NK-92 (cell line): Measurements from ENCODE around the gene DNASE2B.
"Not testable (repeated sequence)": the region's sequence is repeated elsewhere in the genome, so short reads cannot be mapped to it uniquely, and the experiment has no call there.

ENCODE experiments used
- DNase-seq: peaks from one replicate; lab custom pipeline; 2025; ENCODE audit not compliant: unreplicated experiment; lab: John Stamatoyannopoulos, UW

The DNASE2B gene

DNA sequence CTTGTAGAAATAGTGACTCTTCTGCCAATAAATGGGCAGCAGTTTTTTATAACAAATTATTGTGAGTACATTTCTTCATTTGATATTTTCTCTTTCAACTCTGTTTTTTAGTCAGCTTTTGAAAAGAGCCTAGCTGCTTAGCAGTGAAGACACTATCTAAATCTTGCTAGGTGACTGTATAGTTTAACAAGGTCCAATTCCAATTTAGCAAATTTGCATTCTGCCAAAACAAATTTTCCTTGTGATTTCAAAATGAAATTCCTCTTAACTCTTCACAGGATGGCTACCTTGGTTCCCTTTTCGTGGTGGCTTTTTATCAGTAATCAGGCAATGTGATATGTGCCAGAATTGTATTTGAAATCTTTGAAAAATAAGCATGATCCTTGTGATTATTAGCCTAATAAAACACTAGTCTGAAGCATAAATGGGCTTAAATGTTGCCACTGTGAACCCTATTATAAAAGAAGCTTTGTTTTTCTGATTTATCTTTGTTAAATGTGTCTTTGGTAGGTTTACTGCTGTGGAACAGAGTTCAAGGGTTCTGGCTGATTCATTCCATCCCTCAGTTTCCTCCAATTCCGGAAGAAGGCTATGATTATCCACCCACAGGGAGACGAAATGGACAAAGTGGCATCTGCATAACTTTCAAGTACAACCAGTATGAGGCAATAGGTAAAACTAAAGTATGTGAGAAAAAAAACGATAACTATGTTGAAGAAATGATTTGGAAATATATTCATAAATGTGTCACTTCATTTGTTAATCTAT is 12.2 kb downstream of the DNASE2B start:
- DNase-seq: no peak

DNA sequence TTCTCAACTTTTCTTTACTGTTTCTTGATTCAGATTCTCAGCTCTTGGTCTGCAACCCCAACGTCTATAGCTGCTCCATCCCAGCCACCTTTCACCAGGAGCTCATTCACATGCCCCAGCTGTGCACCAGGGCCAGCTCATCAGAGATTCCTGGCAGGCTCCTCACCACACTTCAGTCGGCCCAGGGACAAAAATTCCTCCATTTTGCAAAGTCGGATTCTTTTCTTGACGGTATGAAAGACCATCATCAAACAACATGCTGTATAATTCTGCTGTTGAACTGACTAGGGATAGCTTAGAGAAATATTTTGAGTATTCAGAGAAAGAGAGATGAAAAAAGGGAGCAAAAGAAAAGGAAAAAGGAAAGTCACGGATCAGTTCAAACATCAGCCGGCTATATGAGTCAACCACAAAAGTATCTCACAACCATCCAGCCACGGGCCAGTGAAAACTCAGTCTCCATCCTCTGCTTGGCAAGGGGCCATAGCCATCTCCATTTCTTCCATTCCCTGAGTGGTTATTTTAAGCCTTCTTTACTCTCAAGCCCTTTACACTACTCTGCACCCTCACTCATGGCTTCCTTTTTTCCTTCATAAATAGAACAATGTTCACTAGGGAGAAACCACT is 14.1 kb downstream of the DNASE2B start:
- DNase-seq: no peak

DNA sequence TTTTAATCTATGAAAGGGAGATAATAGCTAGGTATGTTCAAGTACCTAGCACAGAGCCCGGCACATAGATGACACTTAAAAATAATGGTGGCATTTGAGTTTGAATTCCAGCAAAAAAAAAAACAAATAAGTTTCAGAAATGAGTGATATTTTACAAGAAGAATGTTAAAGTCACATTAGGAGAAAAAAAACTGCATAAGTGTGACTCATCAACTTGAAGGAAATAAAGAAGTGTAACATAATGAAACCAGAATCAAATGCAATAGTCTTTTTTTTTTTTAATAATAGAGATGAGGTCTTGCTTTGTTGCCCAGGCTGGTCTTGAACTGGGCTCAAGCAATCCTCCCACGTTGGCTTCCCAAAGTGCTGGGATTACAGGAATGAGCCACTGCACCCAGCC is 17.1 kb downstream of the DNASE2B start:
- DNase-seq: no peak

DNA sequence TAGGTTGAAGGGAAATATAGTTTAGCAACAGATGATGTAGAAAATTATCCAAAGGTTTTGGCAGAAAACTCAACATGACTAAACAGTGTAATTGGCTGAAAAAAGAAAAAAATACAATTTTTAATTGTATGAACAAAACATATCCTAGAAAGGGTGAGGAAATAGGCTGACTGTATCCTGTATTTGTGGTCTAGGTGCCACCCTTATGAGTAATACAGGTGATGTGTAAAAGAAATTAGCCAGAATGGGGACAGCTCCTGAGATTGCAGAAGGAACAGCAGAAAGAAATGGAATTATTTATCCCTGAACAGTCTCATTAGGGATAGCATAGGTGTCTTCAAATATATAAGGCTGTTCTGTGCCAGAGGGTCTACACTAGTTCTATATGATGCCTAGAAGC is 24.6 kb downstream of the DNASE2B start:
- DNase-seq: no peak

DNA sequence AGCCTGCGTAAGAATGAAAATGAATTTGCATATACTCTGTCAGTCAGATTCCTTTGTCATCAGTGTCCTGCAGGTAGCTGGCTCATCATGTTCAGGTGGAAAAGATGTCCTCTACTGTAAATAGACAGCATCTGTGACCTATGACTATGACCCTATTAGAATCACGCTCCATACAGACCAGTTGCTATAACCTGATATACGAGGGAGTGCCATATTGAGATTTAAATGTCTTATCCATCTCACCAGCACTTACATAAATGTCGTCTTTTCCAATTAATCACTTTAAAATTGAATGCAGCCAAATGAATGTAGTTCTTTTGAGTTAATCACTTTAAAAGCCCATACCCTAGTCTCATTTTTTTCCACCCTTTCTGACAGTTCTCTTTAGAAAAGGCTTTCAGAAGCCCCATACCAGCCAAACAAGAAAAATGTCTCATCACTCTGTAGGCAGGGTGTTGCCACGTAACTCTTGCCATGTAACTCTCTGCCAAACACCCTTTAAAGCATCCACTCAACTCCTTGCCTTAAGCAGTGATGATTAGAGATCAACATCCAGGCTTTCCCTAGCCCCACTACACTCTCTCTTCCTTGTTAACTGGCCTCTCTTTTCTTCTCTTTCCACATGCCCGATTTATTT is 26.3 kb downstream of the DNASE2B start:
- DNase-seq: no peak

DNA sequence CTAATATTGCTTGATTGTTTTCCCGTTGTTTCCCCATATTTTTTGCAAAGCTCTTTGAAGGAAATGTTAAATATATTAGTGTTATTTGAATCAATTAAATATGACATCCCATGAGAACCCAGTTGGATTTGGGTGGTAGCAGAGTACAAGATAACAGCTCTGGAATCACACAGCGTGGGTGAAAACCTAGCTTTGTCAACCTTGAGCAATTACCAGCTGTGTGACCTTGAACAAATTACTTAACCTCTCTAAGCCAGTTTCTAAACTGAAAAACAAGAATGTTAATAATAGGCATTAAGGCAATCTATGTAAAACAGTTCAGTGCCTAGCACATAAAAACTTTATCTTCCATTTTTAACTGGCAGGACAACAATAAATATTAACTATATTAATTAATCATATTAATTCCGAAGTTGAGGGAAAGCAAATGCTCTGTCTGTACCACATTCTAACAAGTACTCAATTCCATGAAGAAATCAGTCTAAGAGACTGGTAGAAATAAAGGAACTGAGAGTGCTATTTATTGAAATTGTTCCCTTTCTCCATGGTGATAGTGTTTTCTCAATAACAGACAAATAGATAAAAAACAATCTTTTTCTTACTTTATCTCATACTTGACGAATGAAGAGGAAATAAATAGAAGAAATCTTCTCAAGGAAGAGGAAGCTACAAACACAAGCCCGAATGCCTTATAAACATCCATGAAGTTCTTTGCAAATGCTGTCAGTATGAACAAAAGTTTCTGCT is 27.0 kb downstream of the DNASE2B start:
- DNase-seq: no peak

DNA sequence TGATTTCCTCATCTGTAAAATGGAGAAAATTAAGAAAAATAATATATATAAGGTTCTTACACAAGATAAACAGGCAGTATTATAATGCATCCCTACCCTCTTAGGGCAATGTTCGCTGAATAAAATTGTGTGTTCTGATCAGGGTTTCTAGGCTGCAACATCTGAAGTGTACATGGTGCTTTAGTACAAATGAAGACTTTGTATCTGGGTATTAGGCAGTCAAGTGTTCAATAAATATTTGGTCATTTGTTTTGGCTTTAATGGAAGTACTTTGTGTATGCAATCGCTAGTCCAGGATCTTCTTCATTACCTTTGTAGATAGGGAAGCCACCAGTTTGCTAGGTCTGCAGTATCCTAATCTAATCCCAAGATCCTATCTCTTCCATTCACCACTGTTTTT is 28.1 kb downstream of the DNASE2B start:
- DNase-seq: no peak

DNA sequence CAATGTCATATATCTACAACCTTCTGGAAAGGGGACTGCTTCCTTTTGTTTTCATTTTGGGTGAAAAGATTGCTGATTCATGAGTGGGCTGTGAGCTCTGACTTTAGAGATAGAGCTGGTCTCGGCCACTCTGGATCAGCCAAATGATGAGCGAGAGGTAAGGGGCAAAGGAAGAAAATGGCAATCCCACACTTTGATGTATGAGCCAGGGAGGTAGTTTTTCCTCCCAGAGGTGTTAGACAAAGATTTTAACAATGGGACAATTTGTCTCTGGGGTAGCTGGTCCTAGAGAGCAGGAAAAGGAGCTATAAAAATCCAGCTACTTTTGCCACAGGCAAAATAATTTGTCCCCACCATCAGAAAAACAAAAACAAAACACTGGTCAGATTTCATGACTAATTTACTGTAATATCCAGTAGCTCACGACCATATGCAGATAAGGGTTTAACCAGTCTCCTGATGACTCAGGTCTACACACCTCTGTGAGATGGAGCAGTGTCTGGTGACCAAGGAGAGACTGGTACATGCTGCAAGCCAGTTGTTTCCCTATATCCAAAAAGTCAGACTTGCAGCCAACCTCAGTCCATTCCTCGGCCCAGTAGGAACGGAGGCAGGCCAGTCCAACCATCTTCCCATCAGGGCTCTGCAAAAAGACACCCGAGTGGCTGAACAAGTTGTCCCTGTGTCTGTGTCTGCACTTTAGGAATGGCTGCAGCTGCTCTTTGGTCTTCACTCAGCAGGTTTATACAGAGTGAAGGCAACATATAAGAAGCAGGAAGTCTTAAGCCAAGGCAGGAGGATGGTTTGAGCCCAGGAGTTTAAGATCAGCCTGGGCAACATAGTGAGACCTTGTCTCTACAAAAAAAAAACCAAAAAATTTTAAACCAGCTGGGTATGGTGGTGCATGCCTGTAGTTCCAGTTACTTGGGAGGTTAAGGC is 29.2 kb downstream of the DNASE2B start:
- DNase-seq: no peak

DNA sequence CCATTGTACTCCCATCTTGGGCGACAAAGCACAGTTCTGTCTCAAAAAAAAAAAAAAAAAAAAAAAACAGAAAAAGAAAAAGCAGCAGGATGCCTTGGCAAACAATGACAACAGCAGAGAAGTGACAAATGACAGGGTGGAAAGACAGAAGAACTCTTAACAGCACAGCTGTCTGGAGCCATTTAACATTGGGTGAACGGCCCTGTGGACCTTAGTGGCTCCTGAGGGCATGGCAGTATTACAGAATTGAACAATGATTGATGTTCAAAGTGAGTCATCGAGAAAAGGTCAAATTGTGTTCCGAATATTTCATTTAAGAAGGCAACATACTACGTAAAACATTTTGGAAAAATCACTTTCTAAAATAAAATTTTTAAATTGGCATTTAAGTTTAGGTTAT is 30.0 kb downstream of the DNASE2B start:
- no peak for DNase-seq

DNA sequence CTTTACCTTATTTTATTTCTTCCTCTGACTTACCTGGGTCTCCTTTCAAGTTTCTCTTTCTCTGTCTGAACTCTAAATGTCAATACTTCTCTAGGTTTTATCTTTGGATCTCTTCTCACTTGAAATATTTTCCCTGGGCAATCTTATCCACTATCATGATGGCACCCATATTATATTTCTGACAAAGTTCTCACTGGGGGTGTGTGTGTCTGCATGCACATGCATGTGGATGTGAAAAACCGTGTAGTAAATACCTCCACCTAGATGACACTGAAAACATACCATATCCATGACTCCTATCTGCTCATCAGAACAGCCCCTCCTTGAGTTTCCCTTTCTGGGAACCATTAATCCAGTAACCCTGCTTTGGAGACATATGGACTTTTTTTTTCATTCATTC is 30.9 kb downstream of the DNASE2B start:
- no peak for DNase-seq

DNA sequence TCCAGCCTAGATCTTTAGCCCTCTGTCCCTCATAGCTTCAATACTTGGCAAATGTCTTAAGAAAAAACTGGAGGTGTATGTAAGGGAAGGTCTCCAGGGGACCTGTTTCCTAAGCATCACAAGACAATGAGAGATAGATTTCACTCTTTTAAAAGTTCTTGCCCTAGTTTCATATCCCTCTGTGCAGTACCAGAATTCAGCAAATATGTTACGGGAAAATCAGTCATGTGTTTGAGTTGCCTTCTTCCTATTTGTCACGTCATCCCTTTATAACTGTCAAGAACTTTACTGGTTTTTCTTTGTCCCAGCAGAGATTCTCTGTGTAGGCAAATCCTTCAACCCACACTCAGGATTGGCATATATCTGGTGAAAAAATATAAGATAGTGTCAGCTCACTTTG is 32.3 kb downstream of the DNASE2B start:
- no peak for DNase-seq

DNA sequence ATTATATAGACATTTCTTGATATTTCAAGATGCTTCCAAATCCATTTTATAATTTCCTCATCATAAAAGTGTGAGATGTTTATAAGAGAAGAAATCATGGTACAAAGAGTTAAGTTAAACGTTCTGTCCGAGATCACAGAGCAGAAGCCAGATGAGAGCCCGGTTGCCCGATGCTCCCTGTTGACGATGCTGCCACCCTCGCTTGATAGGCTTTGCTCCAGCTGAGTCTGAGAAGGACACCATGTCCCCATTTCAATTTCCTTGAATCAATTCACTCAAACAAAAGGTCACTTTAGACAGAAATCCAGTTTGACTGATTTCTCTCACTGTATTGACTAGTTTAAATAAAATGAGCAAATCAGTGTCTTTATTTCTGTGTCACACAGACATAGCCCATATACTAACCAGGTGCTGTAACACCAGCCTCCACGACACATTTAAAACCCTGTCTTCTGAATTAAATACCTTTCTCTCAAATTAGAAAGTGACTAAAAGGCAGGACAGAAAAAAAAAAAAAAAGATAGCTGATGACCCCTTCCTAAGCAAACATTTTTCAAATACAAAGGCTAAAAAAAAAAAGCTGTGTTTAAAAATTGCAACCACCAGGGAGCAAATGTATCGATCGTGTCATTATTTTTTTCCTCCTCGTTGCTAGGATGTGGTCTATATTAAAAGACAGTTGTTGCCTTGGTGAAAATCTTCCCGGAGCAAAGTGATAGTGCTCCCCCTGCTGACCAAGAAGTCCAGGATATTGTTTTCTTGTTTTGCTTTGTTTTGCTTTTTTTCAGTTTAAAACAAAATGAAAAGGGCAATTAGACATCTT is 35.2 kb downstream of the DNASE2B start:
- no peak for DNase-seq

DNA sequence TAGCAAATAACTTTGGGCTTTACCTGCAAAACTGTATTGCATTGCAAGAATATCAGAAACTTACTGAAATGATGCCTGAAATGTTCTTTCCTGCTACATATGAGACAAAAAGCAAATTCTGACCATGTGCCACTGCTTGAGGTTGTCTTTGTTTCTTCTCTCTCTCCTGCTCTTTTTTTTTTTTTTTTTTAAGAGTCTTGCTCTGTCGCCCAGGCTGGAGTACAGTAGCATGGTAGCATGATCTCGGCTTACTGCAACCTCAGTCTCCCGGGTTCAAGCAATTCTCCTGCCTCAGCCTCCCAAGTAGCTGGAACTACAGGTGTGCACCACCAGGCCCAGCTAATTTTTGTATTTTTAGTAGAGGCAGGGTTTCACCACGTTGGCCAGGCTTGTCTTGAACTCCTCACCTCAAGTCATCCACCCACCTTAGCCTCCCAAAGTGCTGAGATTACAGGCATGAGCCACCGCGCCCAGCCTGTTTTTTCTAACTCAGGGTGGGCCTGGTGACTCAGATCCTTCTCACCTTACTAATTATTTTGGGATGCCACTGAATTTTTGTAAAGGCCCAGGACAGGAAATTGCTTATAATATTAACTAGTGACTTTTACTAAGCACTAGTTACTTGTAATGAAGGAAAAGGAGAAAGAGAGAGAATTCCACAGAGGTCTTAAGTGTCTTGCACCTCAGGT is 35.9 kb downstream of the DNASE2B start:
- no peak for DNase-seq

DNA sequence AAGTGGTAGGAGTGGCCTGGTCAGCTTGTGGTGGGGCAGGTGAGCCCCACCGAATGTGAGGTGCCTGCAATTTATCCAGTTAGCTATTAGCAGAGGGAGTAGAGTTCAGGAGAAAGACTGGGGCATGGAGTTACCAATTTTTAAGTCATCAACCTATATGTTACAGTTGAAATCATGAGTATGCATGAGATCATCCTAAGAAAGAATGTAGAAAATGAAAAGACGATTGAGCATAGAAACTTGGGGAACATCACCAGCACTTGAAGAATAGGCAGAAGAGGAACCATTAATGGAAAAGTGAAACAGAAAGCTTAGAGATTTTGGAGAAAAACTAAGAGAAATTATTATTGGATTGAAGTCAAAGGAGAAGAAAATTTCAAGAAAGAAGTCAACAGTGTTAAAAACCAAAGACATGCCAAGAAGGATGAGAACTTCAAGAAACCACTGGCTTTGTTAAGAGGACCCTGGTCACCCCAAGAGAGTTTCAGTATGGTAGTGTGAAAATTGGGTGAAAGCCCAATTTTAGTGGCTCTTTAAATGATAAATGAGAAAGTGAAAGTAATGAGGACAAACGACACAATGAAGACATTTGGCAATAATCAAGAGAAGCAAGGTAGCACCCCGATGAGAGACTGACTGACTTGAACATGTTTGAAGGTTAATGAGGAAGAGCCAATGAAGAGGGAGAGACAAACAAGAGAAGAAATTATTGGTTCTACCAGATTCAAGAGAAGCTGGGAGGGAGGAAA is 36.7 kb downstream of the DNASE2B start:
- DNase-seq: no peak

DNA sequence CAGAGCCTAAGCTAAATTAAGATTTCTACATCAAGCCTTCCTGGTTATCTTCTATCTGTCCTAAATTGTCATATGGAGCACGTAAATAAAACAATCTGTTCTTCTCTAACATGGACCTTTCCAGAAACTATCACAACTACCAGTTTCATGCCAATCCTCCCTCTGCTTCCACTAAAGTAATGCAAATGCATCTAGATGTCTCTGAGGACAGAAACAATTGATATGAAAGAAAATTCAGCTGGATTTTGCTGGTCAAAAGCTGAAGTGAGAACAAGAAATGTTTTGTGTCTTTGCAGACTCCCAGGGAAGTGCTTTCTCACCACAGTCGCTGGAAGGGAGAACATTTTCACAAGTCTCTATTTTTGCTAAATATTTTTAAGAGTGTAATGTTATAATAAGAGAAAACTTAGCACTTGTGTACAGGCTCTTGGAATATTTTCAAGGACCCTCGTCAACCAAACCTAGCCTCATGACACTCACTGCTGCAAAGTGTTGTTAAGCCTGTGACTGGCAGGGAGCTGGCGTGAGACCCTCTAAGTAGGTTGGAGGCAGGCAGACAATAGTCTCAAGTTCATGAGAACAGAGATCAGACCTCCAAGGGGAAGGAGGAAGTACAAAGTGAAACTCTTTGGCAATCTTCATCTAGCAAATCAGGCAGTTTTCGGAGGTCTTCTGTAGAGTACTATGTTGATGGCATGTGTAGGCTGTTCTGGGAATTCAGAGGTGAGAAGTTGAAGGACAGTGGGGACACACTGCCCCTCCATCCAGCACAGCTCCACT is 38.8 kb downstream of the DNASE2B start:
- no peak for DNase-seq

DNA sequence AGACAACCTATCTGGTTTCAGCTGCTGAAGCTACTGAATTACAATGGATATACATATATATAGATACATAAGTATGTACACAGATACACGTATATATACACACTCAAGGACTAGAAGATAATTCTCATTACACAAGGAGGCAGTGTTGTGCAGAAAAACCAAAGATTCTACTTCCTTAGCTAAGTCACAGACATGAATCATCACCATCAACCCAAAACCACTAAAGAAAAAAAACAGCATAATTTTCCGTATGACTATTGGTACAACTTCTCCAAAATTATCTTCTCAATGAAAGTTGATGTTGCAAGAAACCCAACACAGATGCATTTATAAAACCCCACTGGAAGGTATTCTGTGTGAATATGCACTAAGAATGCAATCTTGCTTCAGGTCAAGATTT is 44.0 kb downstream of the DNASE2B start:
- no peak for DNase-seq

DNA sequence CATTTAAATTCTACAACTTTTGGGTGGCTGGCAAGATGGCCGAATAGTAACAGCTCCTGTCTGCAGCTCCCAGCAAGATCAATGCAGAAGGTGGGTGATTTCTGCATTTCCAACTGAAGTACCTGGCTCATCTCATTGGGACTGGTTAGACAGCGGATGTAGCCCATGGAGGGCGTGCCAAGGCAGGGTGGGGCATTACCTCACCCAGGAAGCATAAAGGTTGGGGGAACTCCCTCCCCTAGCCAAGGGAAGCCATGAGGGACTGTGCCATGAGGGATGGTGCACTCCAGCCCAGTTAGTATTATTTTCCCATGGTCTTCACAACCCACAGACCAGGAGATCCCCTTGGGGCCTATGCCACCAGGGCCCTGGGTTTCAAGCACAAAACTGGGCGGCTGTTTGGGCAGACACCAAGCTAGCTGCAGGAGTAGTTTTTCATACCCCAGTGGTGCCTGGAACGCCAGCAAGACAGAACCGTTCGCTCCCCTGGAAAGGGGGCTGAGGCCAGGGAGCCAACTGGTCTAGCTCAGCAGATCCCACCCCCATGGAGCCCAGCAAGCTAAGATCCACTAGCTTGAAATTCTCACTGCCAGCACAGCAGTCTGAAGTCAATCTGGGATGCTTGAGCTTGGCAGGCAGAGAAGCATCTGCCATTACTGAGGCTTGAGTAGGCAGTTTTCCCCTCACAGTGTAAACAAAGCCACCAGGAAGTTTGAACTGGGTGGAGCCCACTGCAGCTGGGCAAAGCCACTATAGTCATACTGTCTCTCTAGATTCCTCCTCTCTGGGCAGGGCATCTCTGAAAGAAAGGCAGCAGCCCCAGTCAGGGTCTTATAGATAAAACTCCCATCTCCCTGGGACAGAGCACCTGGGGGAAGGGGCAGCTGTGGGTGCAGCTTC is 44.7 kb downstream of the DNASE2B start:
- not testable (repeated sequence) for DNase-seq
